Effector memory CD8-positive, alpha-beta T cell (primary cell): ENCODE measurements around the gene LAMA3.

Experiments
- ATAC-seq: fragments of 150-1000 bp; cut with Tn5 transposase; replicated peaks from 2 replicates; pipeline ENCODE4 v1.10.0; 2021; ENCODE audit warnings: mild to moderate bottlenecking, moderate library complexity
- DNase-seq, 3 experiments: peaks; one replicate each; pipeline ENCODE4 v3.0.0; 2021
- H3K27ac Mint-ChIP-seq, 2 donors: one replicate each; pipeline ENCODE4 v1.8.0; 2022; ENCODE audit warnings: mild to moderate bottlenecking in 2 of 2, mixed read lengths in 2 of 2, moderate library complexity in 2 of 2
- H3K27me3 Mint-ChIP-seq, 2 donors: one replicate each; pipeline ENCODE4 v1.8.0; 2022; ENCODE audit warnings: mixed read lengths in 2 of 2
- H3K36me3 Mint-ChIP-seq: one replicate; pipeline ENCODE4 v1.8.0; 2022; ENCODE audit warnings: mild to moderate bottlenecking, moderate library complexity, mixed read lengths; ENCODE audit not compliant: insufficient read depth
- H3K4me1 Mint-ChIP-seq, 2 donors: one replicate each; pipeline ENCODE4 v1.8.0; 2022; ENCODE audit warnings: low read depth in 2 of 2, mixed read lengths in 2 of 2
- H3K4me3 Mint-ChIP-seq, 2 donors: one replicate each; pipeline ENCODE4 v1.8.0; 2022; ENCODE audit warnings: mild to moderate bottlenecking in 2 of 2, mixed read lengths in 2 of 2, moderate library complexity in 2 of 2
- H3K9me3 Mint-ChIP-seq, 2 donors: one replicate each; pipeline ENCODE4 v1.8.0; 2022; ENCODE audit warnings: mixed read lengths in 2 of 2

Gene LAMA3

DNA sequence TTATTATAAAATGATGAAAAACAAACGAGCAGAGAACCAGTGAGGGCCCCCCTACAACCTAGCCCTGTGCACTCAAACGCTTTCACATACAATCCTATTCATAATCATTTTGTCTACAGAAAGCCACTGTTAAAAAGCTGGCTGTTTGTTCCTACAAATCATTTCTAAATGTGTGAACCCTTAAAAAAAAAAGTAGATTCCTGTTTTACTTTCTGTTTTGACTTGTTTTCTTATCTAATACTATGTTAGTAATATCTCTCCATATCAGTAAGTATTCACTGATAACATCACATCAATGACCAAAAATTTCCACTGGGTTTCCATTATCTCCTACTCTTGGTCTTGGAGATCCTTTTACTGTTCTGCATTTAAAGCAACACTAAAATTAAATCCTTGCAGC lies 196.5 kb downstream of the LAMA3 start:
- DNase-seq (no peak), ATAC-seq (peak; percentile 93)
- no peaks in the 10 kb centered on the region for H3K36me3 Mint-ChIP-seq
- peaks cover 14 to 25% of the 10 kb centered on the region in 2 donors for H3K4me1 Mint-ChIP-seq
- H3K9me3 Mint-ChIP-seq, result no peaks in the 10 kb centered on the region
- H3K27me3 Mint-ChIP-seq, result no peaks in the 10 kb centered on the region
- H3K27ac Mint-ChIP-seq, result peak overlapping the region; percentile 53 to 55
- H3K4me3 Mint-ChIP-seq, result peak overlapping the region; percentile 14 to 31

DNA sequence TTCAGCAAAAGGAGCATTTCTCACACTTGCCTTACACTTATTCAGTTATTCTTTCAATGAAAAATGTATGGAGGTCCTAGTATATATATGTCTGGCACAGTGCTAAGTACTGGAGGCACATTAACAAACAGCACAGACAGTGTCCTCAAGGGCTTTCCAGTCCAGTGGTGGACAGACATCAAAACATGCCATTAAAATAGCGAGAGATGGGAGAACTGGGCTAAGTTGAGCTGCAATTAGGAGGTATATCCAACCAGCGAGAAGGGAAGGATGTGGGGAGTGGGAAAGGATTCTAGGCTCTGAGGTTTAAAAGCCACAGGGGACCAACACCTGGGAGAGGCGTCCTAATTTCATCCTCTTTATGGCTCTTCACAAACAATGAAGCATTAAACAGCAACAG lies 197.8 kb downstream of the LAMA3 start:
- no peak for ATAC-seq

DNA sequence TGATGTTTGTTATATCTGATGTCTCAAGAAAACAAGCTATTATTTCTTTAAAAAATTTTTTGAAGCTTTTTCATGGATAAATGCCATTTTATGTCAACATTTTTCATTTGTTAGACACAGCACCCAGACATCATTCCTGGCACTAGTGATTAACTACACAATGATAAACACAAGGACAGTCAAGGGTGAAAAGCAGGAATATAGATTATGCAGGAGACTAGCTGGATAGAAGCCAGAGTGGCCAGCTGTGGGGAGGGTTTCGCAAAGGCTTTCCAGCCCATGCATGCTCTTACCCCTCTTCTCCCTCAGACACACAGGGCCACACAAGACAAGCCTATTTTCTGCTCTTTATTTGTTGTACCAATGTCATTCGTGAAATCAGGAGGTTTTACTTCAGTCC lies 198.2 kb downstream of the LAMA3 start:
- Mint-ChIP-seq H3K4me1 (peaks cover 17 to 25% of the 10 kb centered on the region in 2 donors), H3K9me3 (no peaks in the 10 kb centered on the region), H3K27ac (no peak overlapping the region), H3K4me3 (no peak overlapping the region), H3K27me3 (no peaks in the 10 kb centered on the region), H3K36me3 (peaks cover 2% of the 10 kb centered on the region)
- DNase-seq, result no peak
- no peak for ATAC-seq

More for the DNA sequence above, 197.8 kb downstream of the LAMA3 start:
- Mint-ChIP-seq H3K27ac (peak overlapping the region; percentile 51 to 55), H3K4me3 (no peak overlapping the region), H3K4me1 (peaks cover 17 to 25% of the 10 kb centered on the region in 2 donors), H3K9me3 (no peaks in the 10 kb centered on the region), H3K27me3 (no peaks in the 10 kb centered on the region), H3K36me3 (no peaks in the 10 kb centered on the region)
- DNase-seq, result no peak

DNA sequence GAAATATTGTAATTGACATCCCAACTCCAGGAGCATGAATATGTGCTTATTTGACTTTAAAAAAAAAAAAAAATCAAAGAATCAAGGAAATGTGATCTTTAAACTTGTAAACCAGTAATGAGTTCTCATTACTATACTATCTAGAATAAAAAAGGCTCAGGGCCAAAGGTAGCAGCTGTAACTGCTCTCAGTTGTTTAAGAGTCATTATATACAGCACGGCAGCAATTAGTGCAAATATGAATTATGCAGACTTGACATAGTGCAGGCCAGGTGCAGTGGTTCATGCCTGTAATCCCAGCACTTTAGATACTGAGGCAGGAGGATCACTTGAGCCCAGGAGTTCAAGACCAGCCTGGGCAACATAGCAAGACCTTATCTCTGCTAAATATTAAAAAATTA lies 199.6 kb downstream of the LAMA3 start:
- Mint-ChIP-seq H3K4me3 (no peak overlapping the region), H3K36me3 (peaks cover 3% of the 10 kb centered on the region), H3K27me3 (no peaks in the 10 kb centered on the region), H3K9me3 (no peaks in the 10 kb centered on the region), H3K27ac (no peak overlapping the region), H3K4me1 (peaks cover 19 to 25% of the 10 kb centered on the region in 2 donors)
- DNase-seq (no peak), ATAC-seq (no peak)

DNA sequence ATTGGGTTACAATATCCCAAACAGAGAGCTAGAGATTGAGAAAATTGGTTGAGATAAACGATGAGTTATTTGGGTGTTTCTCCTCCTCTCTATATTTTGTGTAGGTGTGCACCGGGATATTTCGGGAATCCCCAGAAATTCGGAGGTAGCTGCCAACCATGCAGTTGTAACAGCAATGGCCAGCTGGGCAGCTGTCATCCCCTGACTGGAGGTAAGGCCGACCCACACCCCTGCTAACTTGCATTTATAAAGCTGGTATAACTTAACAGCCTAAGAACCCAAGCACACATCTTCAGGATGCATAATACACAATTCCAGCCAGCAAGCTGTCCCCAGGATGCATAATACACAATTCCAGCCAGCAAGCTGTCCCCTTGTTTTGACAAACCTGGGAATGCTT lies 200.7 kb downstream of the LAMA3 start:
- H3K4me3 Mint-ChIP-seq, result no peak overlapping the region
- no peaks in the 10 kb centered on the region for H3K9me3 Mint-ChIP-seq

DNA sequence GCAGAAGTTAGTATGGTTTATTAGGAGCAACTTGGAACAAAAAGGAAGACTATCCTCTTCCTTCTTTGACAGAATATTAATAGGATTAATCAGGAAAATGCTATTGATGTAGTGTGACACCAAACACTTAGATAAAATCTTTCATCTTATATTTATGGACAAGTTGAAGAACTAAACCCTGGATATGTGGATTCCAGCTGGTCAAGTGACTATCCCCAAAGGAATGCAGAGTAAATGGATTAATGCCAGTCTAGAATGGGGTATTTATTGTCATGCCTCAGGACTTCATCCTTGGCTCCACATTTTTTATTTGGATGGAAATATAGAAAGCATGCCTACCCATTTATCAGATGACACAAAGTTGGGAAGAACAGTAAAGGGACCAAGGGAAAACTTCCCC lies 201.3 kb downstream of the LAMA3 start:
- Mint-ChIP-seq H3K9me3 (no peaks in the 10 kb centered on the region), H3K4me1 (peaks cover 11 to 13% of the 10 kb centered on the region in 2 donors), H3K4me3 (no peak overlapping the region), H3K27ac (no peak overlapping the region), H3K36me3 (peaks cover 3% of the 10 kb centered on the region), H3K27me3 (no peaks in the 10 kb centered on the region)
- no peak for DNase-seq
- no peak for ATAC-seq

More for the DNA sequence above, 200.7 kb downstream of the LAMA3 start:
- no peak overlapping the region for H3K27ac Mint-ChIP-seq
- peaks cover 3% of the 10 kb centered on the region for H3K36me3 Mint-ChIP-seq
- ATAC-seq, result no peak
- no peaks in the 10 kb centered on the region for H3K27me3 Mint-ChIP-seq
- H3K4me1 Mint-ChIP-seq, result peaks cover 17 to 18% of the 10 kb centered on the region in 2 donors
- DNase-seq, result no peak

DNA sequence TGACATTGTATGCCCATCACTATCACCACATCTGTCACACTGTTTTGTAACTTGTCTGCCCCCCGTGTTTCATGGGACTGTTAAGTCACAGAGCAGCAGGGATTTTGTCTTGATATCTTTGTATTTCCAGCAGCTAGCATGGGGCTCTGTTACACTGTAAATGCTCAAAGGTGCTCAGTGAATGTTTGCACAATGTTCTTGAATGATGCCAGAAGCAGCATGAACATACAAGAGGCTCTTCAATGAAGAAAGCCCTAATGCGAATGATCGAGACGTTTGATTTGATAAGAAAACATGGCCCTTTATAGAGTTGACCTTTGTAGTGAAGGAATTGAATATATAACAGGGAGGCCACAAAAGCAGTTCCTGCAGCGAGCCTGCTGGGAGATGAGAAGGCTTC lies 204.4 kb downstream of the LAMA3 start:
- no peak overlapping the region for H3K27ac Mint-ChIP-seq
- no peak for ATAC-seq
- H3K9me3 Mint-ChIP-seq, result no peaks in the 10 kb centered on the region

DNA sequence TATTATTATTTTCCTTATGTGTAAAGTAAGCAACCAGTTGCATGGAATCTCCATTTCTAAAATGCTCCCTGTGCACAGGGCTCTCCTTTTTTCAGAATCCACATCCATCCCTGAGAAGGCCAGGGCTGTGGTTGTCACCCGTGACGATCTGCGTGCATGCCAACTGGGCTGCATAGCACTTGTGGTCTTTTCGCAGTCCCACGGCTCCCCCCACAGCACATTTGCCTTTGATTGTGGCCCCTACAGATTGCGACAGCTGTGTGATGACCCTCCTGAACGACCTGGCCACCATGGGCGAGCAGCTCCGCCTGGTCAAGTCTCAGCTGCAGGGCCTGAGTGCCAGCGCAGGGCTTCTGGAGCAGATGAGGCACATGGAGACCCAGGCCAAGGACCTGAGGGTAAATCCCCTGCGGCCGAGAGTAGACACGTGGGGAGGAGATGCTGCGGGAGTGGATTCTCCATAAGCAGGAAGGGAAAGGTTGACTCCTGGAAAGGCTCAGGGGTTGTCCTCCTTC lies 205.5 kb downstream of the LAMA3 start:
- peaks cover 0 to 6% of the 10 kb centered on the region in 2 donors for H3K4me1 Mint-ChIP-seq
- DNase-seq (no peak), ATAC-seq (no peak)
- no peaks in the 10 kb centered on the region for H3K27me3 Mint-ChIP-seq
- peaks cover 3% of the 10 kb centered on the region for H3K36me3 Mint-ChIP-seq
- no peak overlapping the region for H3K27ac Mint-ChIP-seq
- no peak overlapping the region for H3K4me3 Mint-ChIP-seq
- H3K9me3 Mint-ChIP-seq, result no peaks in the 10 kb centered on the region

More for the DNA sequence above, 204.4 kb downstream of the LAMA3 start:
- Mint-ChIP-seq H3K36me3 (peaks cover 3% of the 10 kb centered on the region), H3K4me1 (peaks cover 0 to 6% of the 10 kb centered on the region in 2 donors), H3K27me3 (no peaks in the 10 kb centered on the region), H3K4me3 (no peak overlapping the region)
- DNase-seq, result no peak

DNA sequence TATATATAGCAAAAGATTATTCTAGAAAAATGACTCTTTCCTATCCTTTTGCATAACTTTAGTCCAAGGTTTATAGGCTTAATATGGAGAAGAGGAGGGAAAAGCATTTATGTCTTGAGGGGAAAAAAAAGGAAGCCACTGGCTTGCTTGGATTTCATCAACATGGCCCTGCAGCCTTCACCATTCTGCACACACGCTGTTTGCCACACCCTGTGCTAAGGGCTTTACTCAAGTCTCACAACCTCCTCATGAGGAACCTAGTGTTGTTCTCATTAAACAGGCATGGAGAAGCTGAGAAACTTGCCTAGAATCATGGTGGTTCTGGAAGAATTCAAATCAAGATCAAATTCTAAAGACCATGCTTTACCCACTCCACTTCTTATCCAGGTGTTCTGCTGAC lies 208.0 kb downstream of the LAMA3 start:
- ATAC-seq (no peak), DNase-seq (no peak)
- peaks cover 3% of the 10 kb centered on the region for H3K36me3 Mint-ChIP-seq
- no peak overlapping the region for H3K4me3 Mint-ChIP-seq
- H3K27ac Mint-ChIP-seq, result no peak overlapping the region
- no peaks in the 10 kb centered on the region for H3K9me3 Mint-ChIP-seq
- H3K27me3 Mint-ChIP-seq, result no peaks in the 10 kb centered on the region
- H3K4me1 Mint-ChIP-seq, result peaks cover 0 to 4% of the 10 kb centered on the region in 2 donors

DNA sequence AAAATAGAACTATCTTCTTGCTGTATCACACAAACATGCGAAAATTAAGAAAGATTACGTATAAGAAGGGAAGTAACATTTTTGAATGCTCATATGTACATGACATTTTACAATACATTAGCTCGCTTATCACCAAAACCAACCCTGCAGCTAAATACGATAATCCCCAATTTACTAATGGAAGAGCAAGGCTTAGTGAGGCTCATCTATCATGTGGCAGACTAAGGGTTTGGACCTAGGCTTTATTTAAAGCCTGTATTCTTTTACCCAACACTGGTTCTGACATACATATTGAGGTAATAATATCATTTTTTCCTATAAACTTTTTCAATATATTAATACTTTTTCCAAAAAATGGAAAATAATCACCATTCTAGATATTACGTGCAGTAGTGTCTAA lies 208.5 kb downstream of the LAMA3 start:
- no peak overlapping the region for H3K27ac Mint-ChIP-seq

DNA sequence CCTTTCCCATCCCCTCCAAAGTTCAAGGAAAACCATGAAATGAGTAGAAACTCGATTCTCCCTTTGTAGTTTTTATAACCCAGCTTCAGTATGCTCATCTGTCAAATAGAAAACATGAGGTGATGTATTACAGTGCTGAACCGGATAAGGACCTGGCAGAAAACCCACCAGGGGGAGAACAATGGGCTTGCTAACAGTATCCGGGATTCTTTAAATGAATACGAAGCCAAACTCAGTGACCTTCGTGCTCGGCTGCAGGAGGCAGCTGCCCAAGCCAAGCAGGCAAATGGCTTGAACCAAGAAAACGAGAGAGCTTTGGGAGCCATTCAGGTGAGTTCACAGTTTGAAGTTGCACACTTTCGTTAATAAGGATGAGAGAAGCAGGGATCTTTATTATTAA lies 211.7 kb downstream of the LAMA3 start:
- Mint-ChIP-seq H3K9me3 (no peaks in the 10 kb centered on the region), H3K4me3 (no peak overlapping the region), H3K27ac (no peak overlapping the region), H3K36me3 (no peaks in the 10 kb centered on the region), H3K27me3 (no peaks in the 10 kb centered on the region), H3K4me1 (peaks cover 0 to 2% of the 10 kb centered on the region in 2 donors)
- ATAC-seq (no peak), DNase-seq (no peak)

More for the DNA sequence above, 208.5 kb downstream of the LAMA3 start:
- Mint-ChIP-seq H3K4me3 (no peak overlapping the region), H3K27me3 (no peaks in the 10 kb centered on the region), H3K36me3 (no peaks in the 10 kb centered on the region), H3K9me3 (no peaks in the 10 kb centered on the region), H3K4me1 (peaks cover 0 to 4% of the 10 kb centered on the region in 2 donors)
- no peak for DNase-seq
- ATAC-seq, result no peak

DNA sequence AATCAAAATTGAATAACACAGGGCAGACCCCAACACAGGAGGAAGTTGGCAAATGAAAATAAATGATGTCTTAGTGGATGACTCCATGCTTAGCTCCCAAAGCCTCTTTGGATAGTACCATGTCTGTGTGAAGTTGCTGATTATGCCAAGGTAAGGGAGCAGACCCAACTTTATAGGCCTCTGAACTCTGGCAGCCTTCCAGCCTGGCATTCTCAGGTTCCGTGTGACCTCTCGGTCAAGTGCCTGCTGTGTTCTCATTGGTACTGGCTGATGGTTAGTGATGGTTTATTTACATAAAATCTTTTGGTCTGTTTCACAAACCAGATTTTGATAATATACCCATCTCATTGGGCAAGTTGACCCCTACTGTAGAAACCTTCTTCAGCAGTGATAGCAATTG lies 213.1 kb downstream of the LAMA3 start:
- DNase-seq (no peak), ATAC-seq (no peak)
- Mint-ChIP-seq H3K4me1 (peaks cover 0 to 2% of the 10 kb centered on the region in 2 donors), H3K27ac (no peak overlapping the region), H3K36me3 (no peaks in the 10 kb centered on the region), H3K4me3 (no peak overlapping the region), H3K27me3 (no peaks in the 10 kb centered on the region), H3K9me3 (no peaks in the 10 kb centered on the region)

DNA sequence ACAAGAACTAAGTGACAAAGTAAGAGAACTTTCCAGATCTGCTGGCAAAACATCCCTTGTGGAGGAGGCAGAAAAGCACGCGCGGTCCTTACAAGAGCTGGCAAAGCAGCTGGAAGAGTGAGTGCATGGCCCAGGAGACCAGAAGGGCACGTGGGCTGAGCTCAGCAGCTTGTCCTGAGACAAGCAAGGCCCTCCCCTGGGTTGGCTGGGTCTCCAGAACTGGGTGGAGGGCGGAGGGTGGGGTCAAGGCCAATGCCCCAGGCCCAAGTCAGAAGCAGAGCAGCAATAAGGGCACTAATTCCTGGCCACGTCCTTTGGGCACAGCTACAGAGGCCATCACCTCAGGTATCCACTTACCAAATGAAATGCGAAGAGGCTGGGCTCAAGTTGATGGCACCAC lies 214.7 kb downstream of the LAMA3 start:
- Mint-ChIP-seq H3K9me3 (no peaks in the 10 kb centered on the region), H3K36me3 (no peaks in the 10 kb centered on the region), H3K4me1 (peaks cover 0 to 2% of the 10 kb centered on the region in 2 donors), H3K27ac (no peak overlapping the region), H3K27me3 (no peaks in the 10 kb centered on the region), H3K4me3 (no peak overlapping the region)
- ATAC-seq, result no peak
- no peak for DNase-seq

DNA sequence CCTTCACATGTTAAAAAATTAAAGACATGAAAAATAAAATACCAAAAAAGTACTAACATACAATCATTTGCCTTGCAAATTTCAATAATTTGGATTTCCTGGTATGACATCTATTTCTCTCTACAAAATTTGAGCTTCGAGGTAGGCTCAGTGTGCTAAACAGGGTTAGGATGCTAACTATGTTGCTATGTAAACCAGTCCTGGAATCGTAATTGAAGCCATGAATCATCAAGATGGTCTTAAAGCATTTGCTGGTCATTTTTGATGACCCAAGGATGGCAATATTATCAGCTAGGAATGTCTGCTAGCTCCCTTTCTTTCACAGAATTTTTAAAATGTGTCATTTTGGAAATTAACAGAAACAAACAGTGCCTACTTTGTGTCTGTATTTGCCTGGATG lies 217.4 kb downstream of the LAMA3 start:
- Mint-ChIP-seq H3K4me1 (no peaks in the 10 kb centered on the region), H3K4me3 (no peak overlapping the region), H3K36me3 (peaks cover 3% of the 10 kb centered on the region), H3K27ac (peak overlapping the region in 1 of 2 donors; percentile 30), H3K27me3 (no peaks in the 10 kb centered on the region), H3K9me3 (no peaks in the 10 kb centered on the region)
- ATAC-seq, result no peak
- no peak for DNase-seq

DNA sequence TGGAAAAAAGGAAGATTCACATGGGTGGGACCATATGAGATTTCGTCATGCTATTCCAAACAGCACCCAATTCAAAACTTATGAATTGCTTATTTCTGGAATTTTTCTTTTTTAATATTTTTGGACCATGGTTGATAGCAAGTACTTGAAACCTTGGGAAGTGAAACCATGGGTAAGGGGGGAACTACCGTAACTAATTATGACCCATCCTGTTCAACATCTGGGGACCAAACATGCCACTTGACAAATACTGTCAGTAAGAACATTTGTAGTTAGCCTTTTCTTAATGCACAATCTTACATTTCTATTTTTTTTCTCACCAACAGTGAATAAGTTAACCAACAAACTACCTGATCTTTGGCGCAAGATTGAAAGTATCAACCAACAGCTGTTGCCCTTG lies 219.6 kb downstream of the LAMA3 start:
- Mint-ChIP-seq H3K4me3 (no peak overlapping the region), H3K4me1 (no peaks in the 10 kb centered on the region), H3K27me3 (no peaks in the 10 kb centered on the region), H3K36me3 (peaks cover 3% of the 10 kb centered on the region), H3K9me3 (no peaks in the 10 kb centered on the region), H3K27ac (no peak overlapping the region)
- DNase-seq, result no peak
- no peak for ATAC-seq
